Glutamatergic neuron (in vitro differentiated cells): ENCODE data around the gene POLR3GL. TPM values are rescaled to one million over a fixed set of nuclear protein-coding genes. Genes with fewer than 3 reads are reported as not detected.

Experiments used
- DNase-seq: peaks from one replicate; pipeline ENCODE4 v3.0.0; 2022
- H3K27ac Mint-ChIP-seq: one replicate; pipeline ENCODE4 v1.8.0; 2020; ENCODE audit warnings: mild to moderate bottlenecking, mixed read lengths, inconsistent platforms; ENCODE audit not compliant: unreplicated experiment
- H3K27me3 Mint-ChIP-seq: one replicate; pipeline ENCODE4 v1.8.0; 2020; ENCODE audit warnings: mild to moderate bottlenecking, moderate library complexity, mixed read lengths, inconsistent platforms; ENCODE audit not compliant: unreplicated experiment
- H3K36me3 Mint-ChIP-seq: one replicate; pipeline ENCODE4 v1.8.0; 2020; ENCODE audit warnings: mild to moderate bottlenecking, mixed read lengths, inconsistent platforms; ENCODE audit not compliant: unreplicated experiment
- H3K4me1 Mint-ChIP-seq: one replicate; pipeline ENCODE4 v1.8.0; 2020; ENCODE audit warnings: mild to moderate bottlenecking, low read depth, mixed read lengths, inconsistent platforms; ENCODE audit not compliant: unreplicated experiment
- H3K4me3 Mint-ChIP-seq: one replicate; pipeline ENCODE4 v1.8.0; 2020; ENCODE audit warnings: mild to moderate bottlenecking, mixed read lengths, inconsistent platforms; ENCODE audit not compliant: unreplicated experiment
- H3K9me3 Mint-ChIP-seq: one replicate; pipeline ENCODE4 v1.8.0; 2020; ENCODE audit warnings: mild to moderate bottlenecking, moderate library complexity, mixed read lengths, inconsistent platforms; ENCODE audit not compliant: unreplicated experiment
- total RNA-seq: library from RNA; stranded (reverse); fragmentation: NEBNext Ultra II Directional; extraction: Animal tissue kit (Norgen Biotek cat#: 25700); gene quantifications from one replicate; pipeline ENCODE4 v1.2.1, GENCODE V29; 2021; ENCODE audit not compliant: unreplicated experiment
- TF ChIP-seq, protein P1 (sequence below): fragments of 200-600 bp; sonication (generic); IDR thresholded peaks from one replicate; pipeline ENCODE4 v1.5.0; 2021; ENCODE audit not compliant: partially characterized antibody, unreplicated experiment

The POLR3GL gene
- total RNA-seq, 1 donor from 2014 or later, result 13.2 TPM

- peaks cover 10% of the 10 kb centered on the region for H3K9me3 Mint-ChIP-seq
- TF ChIP-seq, protein P1, sequence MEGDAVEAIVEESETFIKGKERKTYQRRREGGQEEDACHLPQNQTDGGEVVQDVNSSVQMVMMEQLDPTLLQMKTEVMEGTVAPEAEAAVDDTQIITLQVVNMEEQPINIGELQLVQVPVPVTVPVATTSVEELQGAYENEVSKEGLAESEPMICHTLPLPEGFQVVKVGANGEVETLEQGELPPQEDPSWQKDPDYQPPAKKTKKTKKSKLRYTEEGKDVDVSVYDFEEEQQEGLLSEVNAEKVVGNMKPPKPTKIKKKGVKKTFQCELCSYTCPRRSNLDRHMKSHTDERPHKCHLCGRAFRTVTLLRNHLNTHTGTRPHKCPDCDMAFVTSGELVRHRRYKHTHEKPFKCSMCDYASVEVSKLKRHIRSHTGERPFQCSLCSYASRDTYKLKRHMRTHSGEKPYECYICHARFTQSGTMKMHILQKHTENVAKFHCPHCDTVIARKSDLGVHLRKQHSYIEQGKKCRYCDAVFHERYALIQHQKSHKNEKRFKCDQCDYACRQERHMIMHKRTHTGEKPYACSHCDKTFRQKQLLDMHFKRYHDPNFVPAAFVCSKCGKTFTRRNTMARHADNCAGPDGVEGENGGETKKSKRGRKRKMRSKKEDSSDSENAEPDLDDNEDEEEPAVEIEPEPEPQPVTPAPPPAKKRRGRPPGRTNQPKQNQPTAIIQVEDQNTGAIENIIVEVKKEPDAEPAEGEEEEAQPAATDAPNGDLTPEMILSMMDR, result no peak
- no peak for DNase-seq
- H3K36me3 Mint-ChIP-seq, result no peaks in the 10 kb centered on the region
- no peak overlapping the region for H3K27ac Mint-ChIP-seq
- H3K27me3 Mint-ChIP-seq, result peaks cover 10% of the 10 kb centered on the region
- H3K4me3 Mint-ChIP-seq, result peak overlapping the region; percentile 98
- peaks cover 10% of the 10 kb centered on the region for H3K4me1 Mint-ChIP-seq
Observed at GRCh38 chr1:145956361-145956760, 8.1 kb upstream of the POLR3GL start.

DNA sequence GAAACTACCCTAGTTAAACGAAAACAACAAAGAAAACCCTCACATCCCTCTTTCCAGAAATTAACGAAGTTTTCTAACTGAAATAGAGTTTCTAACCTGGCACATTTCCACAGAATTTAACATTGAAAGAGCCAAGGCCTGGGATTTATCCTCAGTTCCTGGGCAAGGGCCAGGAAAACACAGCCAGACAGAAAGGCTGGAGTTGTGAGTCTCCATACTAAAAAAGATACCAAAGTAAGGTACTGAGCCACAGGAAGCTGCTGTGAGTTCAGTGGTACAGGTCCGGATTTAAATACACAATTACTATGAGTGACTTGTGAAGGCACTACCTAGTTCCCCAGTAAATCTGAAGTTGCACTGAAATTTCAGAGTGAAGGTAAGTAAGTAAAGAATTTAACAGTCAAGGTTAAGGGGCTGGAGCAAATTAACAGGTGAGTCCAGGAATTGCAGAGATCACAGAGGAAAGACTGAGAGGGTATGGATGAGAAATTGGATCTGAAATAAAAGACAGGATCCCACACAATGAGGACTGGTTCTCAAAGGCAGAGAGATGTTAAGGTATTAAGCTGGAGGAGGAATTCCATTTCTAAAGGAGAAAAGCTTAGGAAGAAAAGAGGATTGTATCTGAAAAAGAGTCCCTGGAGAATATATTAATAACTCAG, 7.6 kb upstream of the POLR3GL start:
- Mint-ChIP-seq H3K9me3 (peaks cover 10% of the 10 kb centered on the region), H3K4me3 (peak overlapping the region; percentile 98), H3K27me3 (peaks cover 10% of the 10 kb centered on the region), H3K27ac (peak overlapping the region; percentile 56), H3K36me3 (no peaks in the 10 kb centered on the region), H3K4me1 (peaks cover 10% of the 10 kb centered on the region)
- TF ChIP-seq, protein P1, result no peak
- DNase-seq, result no peak

- H3K9me3 Mint-ChIP-seq, result peaks cover 12% of the 10 kb centered on the region
- no peaks in the 10 kb centered on the region for H3K36me3 Mint-ChIP-seq
- DNase-seq, result peak; percentile 93
- peaks cover 15% of the 10 kb centered on the region for H3K4me1 Mint-ChIP-seq
- peaks cover 14% of the 10 kb centered on the region for H3K27me3 Mint-ChIP-seq
- TF ChIP-seq, protein P1, result no peak
- peak within 1 kb of the TSS; percentile 56 for H3K27ac Mint-ChIP-seq
- H3K4me3 Mint-ChIP-seq, result peak within 1 kb of the TSS; percentile 98
Observed at GRCh38 chr1:145957443-145958319, 6.8 kb upstream of the POLR3GL start, which contains the start of gene LIX1L. Gene LIX1L (minus strand): TSS chr1:145958017. CDS start chr1:145957927, 90 bp downstream.

- peak overlapping the region; percentile 97 for H3K4me3 Mint-ChIP-seq
- H3K27me3 Mint-ChIP-seq, result peaks cover 19% of the 10 kb centered on the region
- TF ChIP-seq, protein P1, result no peak
- H3K9me3 Mint-ChIP-seq, result peaks cover 17% of the 10 kb centered on the region
- H3K27ac Mint-ChIP-seq, result no peak overlapping the region
- no peak for DNase-seq
- peaks cover 20% of the 10 kb centered on the region for H3K4me1 Mint-ChIP-seq
- no peaks in the 10 kb centered on the region for H3K36me3 Mint-ChIP-seq
Observed at GRCh38 chr1:145958734-145959133, 5.8 kb upstream of the POLR3GL start.
